NB4 (cell line): Measurements from ENCODE around the gene UBE2L3.

Experiments
- MYC ChIP-seq: IDR thresholded peaks from 2 replicates; pipeline ENCODE4 v1.6.1; 2011; ENCODE audit warnings: low read depth, low read length
- POLR2A ChIP-seq: IDR thresholded peaks from 2 replicates; pipeline ENCODE4 v1.6.1; 2011; ENCODE audit warnings: mild to moderate bottlenecking; ENCODE audit not compliant: insufficient read length; ENCODE audit errors: extremely low read depth
- TF ChIP-seq, protein P1 (sequence below): IDR thresholded peaks from one replicate; pipeline ENCODE4 v1.5.1; 2012; ENCODE audit warnings: low read depth, low read length

DNA sequence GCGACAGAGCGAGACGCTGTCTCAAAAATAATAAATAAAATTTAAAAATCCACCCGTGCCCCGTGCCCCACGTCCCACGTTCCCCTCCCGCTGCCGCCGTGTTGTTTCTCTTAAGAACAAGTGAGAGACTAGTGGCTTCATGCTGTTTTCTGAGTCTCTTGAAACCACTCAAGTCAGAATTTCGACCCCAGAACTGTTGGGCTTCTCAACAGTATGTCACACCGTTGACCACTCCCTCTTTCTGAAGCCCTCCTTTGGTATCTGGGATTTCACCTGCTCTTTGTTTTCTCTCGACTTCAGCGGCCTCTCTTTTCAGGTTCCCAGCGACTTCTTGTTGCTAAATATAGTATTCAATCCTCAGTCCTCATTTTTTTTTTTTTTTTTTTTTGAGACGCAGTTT lies 99.3 kb downstream of the UBE2L3 start:
- TF ChIP-seq, protein P1, sequence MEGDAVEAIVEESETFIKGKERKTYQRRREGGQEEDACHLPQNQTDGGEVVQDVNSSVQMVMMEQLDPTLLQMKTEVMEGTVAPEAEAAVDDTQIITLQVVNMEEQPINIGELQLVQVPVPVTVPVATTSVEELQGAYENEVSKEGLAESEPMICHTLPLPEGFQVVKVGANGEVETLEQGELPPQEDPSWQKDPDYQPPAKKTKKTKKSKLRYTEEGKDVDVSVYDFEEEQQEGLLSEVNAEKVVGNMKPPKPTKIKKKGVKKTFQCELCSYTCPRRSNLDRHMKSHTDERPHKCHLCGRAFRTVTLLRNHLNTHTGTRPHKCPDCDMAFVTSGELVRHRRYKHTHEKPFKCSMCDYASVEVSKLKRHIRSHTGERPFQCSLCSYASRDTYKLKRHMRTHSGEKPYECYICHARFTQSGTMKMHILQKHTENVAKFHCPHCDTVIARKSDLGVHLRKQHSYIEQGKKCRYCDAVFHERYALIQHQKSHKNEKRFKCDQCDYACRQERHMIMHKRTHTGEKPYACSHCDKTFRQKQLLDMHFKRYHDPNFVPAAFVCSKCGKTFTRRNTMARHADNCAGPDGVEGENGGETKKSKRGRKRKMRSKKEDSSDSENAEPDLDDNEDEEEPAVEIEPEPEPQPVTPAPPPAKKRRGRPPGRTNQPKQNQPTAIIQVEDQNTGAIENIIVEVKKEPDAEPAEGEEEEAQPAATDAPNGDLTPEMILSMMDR, result no peak
- TF ChIP-seq MYC (no peak), POLR2A (no peak)
